ENCODE data around the gene TEAD3. TPM values are rescaled to one million over a fixed set of nuclear protein-coding genes. Genes with fewer than 3 reads are reported as not detected.
A peak's percentile ranks its signal among the peaks of the same experiment; 100 is the strongest.

TEAD3 gene
- total RNA-seq, 1 experiment from 2014 or later, result 10.7 TPM

- TF ChIP-seq POLR2AphosphoS5 (IDR thresholded peaks at IDR 0.05; ENCODE audit: low read depth, low read length), result no peak
- no peak for TF ChIP-seq TCF7L2 (IDR thresholded peaks at IDR 0.05; ENCODE audit: low read depth, low read length)
- no peak for TF ChIP-seq CTCF (IDR thresholded peaks at IDR 0.05)
- TF ChIP-seq REST (IDR thresholded peaks at IDR 0.05; ENCODE audit: insufficient read depth in 1 of 2, low read depth in 2 of 2, low read length in 1 of 2), result no peak
- no peak for TF ChIP-seq SIN3A (IDR thresholded peaks at IDR 0.05; ENCODE audit: borderline replicate concordance, insufficient read depth, low read depth, low read length)
- no peaks in the 10 kb centered on the region for H3K9me3 ChIP-seq (ENCODE audit: control insufficient read depth, insufficient read depth, low read depth, low read length)
- no TSS peak for BruUV-seq (replicated peaks)
- H3K36me3 ChIP-seq (ENCODE audit: control insufficient read depth, insufficient read depth, low read length), result no peaks in the 10 kb centered on the region
- ATAC-seq (no peak), DNase-seq (ENCODE audit: low read depth, low spot score) (no peak)
- H3K4me3 ChIP-seq (ENCODE audit: low read depth in 2 of 2, low read length in 2 of 2), result no peak overlapping the region
- no peak overlapping the region for H3K27ac ChIP-seq (ENCODE audit: low read length)
- ChIA-PET CTCF (interaction anchor here (0.7 to 1.0 kb wide), 3 partner anchors 38 to 52 kb away, joined by 3 to 5 read pairs (median 4); no protein-coding TSS in a partner anchor), POLR2A (no interaction called here)
- intact Hi-C loops (cut with micrococcal nuclease; ENCODE audit: unreplicated experiment) (no loop called here), in situ Hi-C loops (cut with HindIII; ENCODE audit: low pct_unique_long_range_greater_than_20kb, low sequenced_read_pairs) (no loop called here)
- no peaks in the 10 kb centered on the region for H3K4me1 ChIP-seq (ENCODE audit: control insufficient read depth, insufficient read depth, low read length)
- H3K27me3 ChIP-seq (ENCODE audit: control insufficient read depth, insufficient read depth, low read length), result no peaks in the 10 kb centered on the region
Observed at GRCh38 chr6:35524380-35525020, 27.6 kb upstream of the TEAD3 start.

GRCh38 chr6:35522660-35523658 lies 26.1 kb upstream of the TEAD3 start:
- H3K4me1 ChIP-seq (ENCODE audit: control insufficient read depth, insufficient read depth, low read length), result no peaks in the 10 kb centered on the region
- H3K27me3 ChIP-seq (ENCODE audit: control insufficient read depth, insufficient read depth, low read length), result no peaks in the 10 kb centered on the region
- no peaks in the 10 kb centered on the region for H3K36me3 ChIP-seq (ENCODE audit: control insufficient read depth, insufficient read depth, low read length)
- no peak overlapping the region for H3K27ac ChIP-seq (ENCODE audit: low read length)
- CTCF ChIA-PET, result interaction anchor here (0.5 to 1.9 kb wide), 27 partner anchors 8 to 621 kb away, joined by 3 to 14 read pairs (median 4); partner anchors contain the start of gene ARMC12
- no peaks in the 10 kb centered on the region for H3K9me3 ChIP-seq (ENCODE audit: control insufficient read depth, insufficient read depth, low read depth, low read length)
- ATAC-seq (peak; percentile 95), DNase-seq (ENCODE audit: low read depth, low spot score) (peak; percentile 51)
- BruUV-seq (replicated peaks), result no TSS peak
- in situ Hi-C loops (cut with HindIII; ENCODE audit: low pct_unique_long_range_greater_than_20kb, low sequenced_read_pairs) (no loop called here), intact Hi-C loops (cut with micrococcal nuclease; ENCODE audit: unreplicated experiment) (loop anchor here (2.0 kb wide), 1 partner anchor 214 kb away; the partner anchor contains the start of gene ARMC12)
- H3K4me3 ChIP-seq (ENCODE audit: low read depth in 2 of 2, low read length in 2 of 2), result peak overlapping the region in 1 of 2 experiments; percentile 20; a peak in 1 of 4 replicates
- TF ChIP-seq CTCF (IDR thresholded peaks at IDR 0.05) (peak; percentile 97), POLR2AphosphoS5 (IDR thresholded peaks at IDR 0.05; ENCODE audit: low read depth, low read length) (no peak), SIN3A (IDR thresholded peaks at IDR 0.05; ENCODE audit: borderline replicate concordance, insufficient read depth, low read depth, low read length) (no peak)
- POLR2A ChIA-PET, result interaction anchor here (0.6 kb wide), 1 partner anchor 204 kb away, joined by 8 read pairs; no protein-coding TSS in a partner anchor
